OCI-LY1 (cell line): ENCODE data around the gene SLC6A19.

ENCODE experiments used
- H2AFZ ChIP-seq: fragments of 200-600 bp; sonication (generic), shearing (Covaris generic); 2 replicates; pipeline ENCODE4 v1.6.0; 2014; ENCODE audit warnings: antibody characterized with exemption, mild to moderate bottlenecking, low read length
- H3F3A ChIP-seq: fragments of 200-600 bp; sonication (generic), shearing (Covaris generic); 2 replicates; pipeline ENCODE4 v1.6.0; 2014; ENCODE audit warnings: mild to moderate bottlenecking, antibody characterized with exemption, low read length, moderate library complexity; ENCODE audit not compliant: insufficient read depth
- H3K27ac ChIP-seq: fragments of 200-600 bp; sonication (generic); 2 replicates; pipeline ENCODE4 v1.5.1; 2014; ENCODE audit warnings: low read length, mixed run types, mild to moderate bottlenecking, low read depth; ENCODE audit not compliant: poor library complexity, severe bottlenecking
- H3K27me3 ChIP-seq: fragments of 200-600 bp; sonication (generic); 2 replicates; pipeline ENCODE4 v1.6.0; 2014; ENCODE audit warnings: antibody characterized with exemption, mild to moderate bottlenecking, low read length, moderate library complexity; ENCODE audit not compliant: insufficient read depth
- H3K36me3 ChIP-seq: fragments of 200-600 bp; sonication (generic); 2 replicates; pipeline ENCODE4 v1.6.1; 2014; ENCODE audit warnings: mild to moderate bottlenecking, antibody characterized with exemption, low read length, moderate library complexity, mixed read lengths; ENCODE audit not compliant: insufficient read depth
- H3K4me1 ChIP-seq: fragments of 200-600 bp; sonication (generic); 2 replicates; pipeline ENCODE4 v1.5.1; 2014; ENCODE audit warnings: mild to moderate bottlenecking, low read length, moderate library complexity; ENCODE audit not compliant: insufficient read depth, severe bottlenecking
- H3K4me2 ChIP-seq: fragments of 200-600 bp; sonication (generic), shearing (Covaris generic); 2 replicates; pipeline ENCODE4 v1.6.1; 2014; ENCODE audit warnings: low read length
- H3K4me3 ChIP-seq: fragments of 200-600 bp; sonication (generic); 2 replicates; pipeline ENCODE4 v1.5.1; 2014; ENCODE audit warnings: low read length, low read depth, mild to moderate bottlenecking, mixed read lengths; ENCODE audit not compliant: poor library complexity, severe bottlenecking
- H3K79me2 ChIP-seq: fragments of 200-600 bp; shearing (Covaris generic); 2 replicates; pipeline ENCODE4 v1.6.1; 2016; ENCODE audit warnings: mixed run types, low read length, mixed read lengths; ENCODE audit not compliant: insufficient read depth
- H3K9ac ChIP-seq: fragments of 200-600 bp; sonication (generic), shearing (Covaris generic); 2 replicates; pipeline ENCODE4 v1.6.1; 2014; ENCODE audit warnings: mild to moderate bottlenecking, low read length, mixed read lengths
- H3K9me2 ChIP-seq: fragments of 200-600 bp; sonication (generic), shearing (Covaris generic); 2 replicates; pipeline ENCODE4 v1.6.1; 2014; ENCODE audit warnings: low read depth, mild to moderate bottlenecking, low read length, mixed read lengths
- H3K9me3 ChIP-seq: fragments of 200-600 bp; shearing (Covaris generic); 2 replicates; pipeline ENCODE4 v1.6.1; 2014; ENCODE audit warnings: low read length, mixed read lengths
- H4K20me1 ChIP-seq: fragments of 200-600 bp; sonication (generic), shearing (Covaris generic); 2 replicates; pipeline ENCODE4 v1.6.0; 2016; ENCODE audit warnings: mild to moderate bottlenecking, low read length; ENCODE audit not compliant: insufficient read depth
- CTCF ChIP-seq: fragments of 200-600 bp; sonication (generic), shearing (Covaris generic); IDR thresholded peaks from 2 replicates; pipeline ENCODE4 v1.5.1; 2017; ENCODE audit warnings: mild to moderate bottlenecking, antibody characterized with exemption, low read length, moderate library complexity, mixed read lengths
- EZH2 ChIP-seq: fragments of 200-600 bp; sonication (generic), shearing (Covaris generic); IDR thresholded peaks from 2 replicates; pipeline ENCODE4 v1.8.0; 2017; ENCODE audit warnings: borderline replicate concordance, mixed run types, mild to moderate bottlenecking, antibody characterized with exemption, low read length, moderate library complexity, mixed read lengths

Gene SLC6A19

GRCh38 chr5:1239505-1240251 lies 38.3 kb downstream of the SLC6A19 start:
- TF ChIP-seq CTCF (no peak), EZH2 (no peak)
- H3K9me3 ChIP-seq, result peaks cover 9% of the 10 kb centered on the region; the same call in 1 of the 2 replicates
- H4K20me1 ChIP-seq, result no peaks in the 10 kb centered on the region
- peaks cover 6% of the 10 kb centered on the region; the same call in 1 of the 2 replicates for H3K27me3 ChIP-seq
- no peaks in the 10 kb centered on the region; the same call in 1 of the 2 replicates for H3K36me3 ChIP-seq
- no peaks in the 10 kb centered on the region for H3K79me2 ChIP-seq
- H3K27ac ChIP-seq, result no peak overlapping the region
- H3K4me1 ChIP-seq, result no peaks in the 10 kb centered on the region
- no peaks in the 10 kb centered on the region for H3K9me2 ChIP-seq
- H2AFZ ChIP-seq, result no peak overlapping the region
- no peak overlapping the region for H3K4me3 ChIP-seq
- H3K4me2 ChIP-seq, result no peak overlapping the region
- H3F3A ChIP-seq, result no peaks in the 10 kb centered on the region
- H3K9ac ChIP-seq, result no peak overlapping the region

- Histone ChIP-seq H3F3A (no peaks in the 10 kb centered on the region), H3K9ac (no peak overlapping the region), H4K20me1 (no peaks in the 10 kb centered on the region), H3K9me2 (no peaks in the 10 kb centered on the region), H3K79me2 (no peaks in the 10 kb centered on the region), H3K4me2 (no peak overlapping the region), H3K27ac (no peak overlapping the region), H2AFZ (no peak overlapping the region), H3K9me3 (peaks cover 7% of the 10 kb centered on the region; the same call in 1 of the 2 replicates), H3K27me3 (no peaks in the 10 kb centered on the region; the same call in 1 of the 2 replicates), H3K36me3 (no peaks in the 10 kb centered on the region; the same call in 1 of the 2 replicates), H3K4me3 (no peak overlapping the region), H3K4me1 (no peaks in the 10 kb centered on the region)
- TF ChIP-seq CTCF, result no peak
- TF ChIP-seq EZH2, result no peak
Measured at GRCh38 chr5:1240496-1241260, 39.3 kb downstream of the SLC6A19 start.

DNA sequence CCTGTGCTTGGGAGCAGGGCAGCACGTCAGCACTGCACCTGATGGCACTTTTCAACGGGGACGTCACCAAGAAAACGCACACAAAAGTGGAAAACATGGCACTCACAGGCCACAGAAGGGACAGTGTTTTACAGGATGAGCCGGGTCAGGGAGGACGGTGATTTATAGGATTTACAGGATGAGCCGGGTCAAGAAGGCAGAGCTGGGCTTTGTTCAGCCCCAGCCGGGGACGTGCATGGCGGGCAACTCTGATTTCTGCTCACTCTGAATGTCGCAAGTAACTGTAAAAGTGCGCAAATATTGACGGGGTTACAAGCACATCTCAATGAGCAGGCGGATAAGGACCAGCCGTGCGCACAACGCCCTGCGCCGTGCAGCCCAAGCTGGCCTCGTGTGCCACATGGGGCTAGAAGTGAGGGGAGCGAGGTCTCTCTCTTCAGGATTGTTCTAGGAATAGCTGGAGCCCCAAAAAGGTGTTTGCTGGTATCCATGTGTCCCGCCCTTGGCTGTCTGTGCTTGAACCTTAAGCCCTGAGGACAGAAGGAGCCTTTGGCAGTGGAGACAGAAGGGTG lies 40.2 kb downstream of the SLC6A19 start:
- Histone ChIP-seq H3K4me1 (no peaks in the 10 kb centered on the region), H3K9me3 (no peaks in the 10 kb centered on the region), H3K79me2 (no peaks in the 10 kb centered on the region), H3K27me3 (no peaks in the 10 kb centered on the region), H4K20me1 (no peaks in the 10 kb centered on the region), H3K4me3 (no peak overlapping the region), H3K9me2 (no peaks in the 10 kb centered on the region), H2AFZ (no peak overlapping the region), H3K9ac (no peak overlapping the region), H3F3A (no peaks in the 10 kb centered on the region), H3K36me3 (no peaks in the 10 kb centered on the region), H3K4me2 (no peak overlapping the region), H3K27ac (no peak overlapping the region)
- TF ChIP-seq EZH2 (no peak), CTCF (no peak)
